MM.1S (cell line): ENCODE measurements around the gene CA10.

Source experiments
- CTCF ChIP-seq: fragments of 300-600 bp; sonication (generic); IDR thresholded peaks from 2 replicates; pipeline ENCODE4 v1.5.1; 2016; ENCODE audit warnings: antibody characterized with exemption, low read length, mixed read lengths
- EZH2 ChIP-seq: fragments of 300-600 bp; sonication (generic); optimal IDR thresholded peaks from 2 replicates; pipeline ENCODE3; 2017; ENCODE audit warnings: low read depth, mild to moderate bottlenecking, antibody characterized with exemption, low read length, mixed read lengths
- EZH2phosphoT487 ChIP-seq: fragments of 300-600 bp; sonication (generic); IDR thresholded peaks from 2 replicates; pipeline ENCODE4 v1.6.1; 2018; ENCODE audit warnings: antibody characterized with exemption, low read length

GRCh38 chr17:52145476-52145875 is 13.0 kb downstream of the CA10 start:
- TF ChIP-seq CTCF (no peak), EZH2 (no peak), EZH2phosphoT487 (no peak)
